Measurements from ENCODE around the gene TLCD3A. TPM values are rescaled to one million over a fixed set of nuclear protein-coding genes. Genes with fewer than 3 reads are reported as not detected.

TLCD3A gene
- total RNA-seq, 4 donors from 2014 or later, result 0.39 to 1.4 (median 0.86) TPM

DNA sequence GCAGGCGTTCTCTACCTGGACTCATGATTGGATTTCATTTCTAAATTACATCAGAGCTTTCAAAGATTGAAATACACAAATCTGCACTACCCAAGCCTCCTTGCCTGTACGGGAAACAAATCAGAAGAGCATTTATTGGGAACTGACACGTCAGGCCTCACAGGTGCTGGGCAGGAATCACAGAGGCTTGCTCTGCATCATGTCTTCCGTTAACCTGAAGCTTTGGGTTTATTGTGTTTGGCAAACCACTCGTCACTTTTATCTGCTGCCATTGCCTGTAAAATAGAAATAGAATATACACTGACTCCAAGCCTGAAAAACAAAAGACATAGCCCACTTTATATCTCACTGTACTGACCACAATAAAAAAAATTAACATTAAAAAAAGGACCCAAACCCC is 27.6 kb downstream of the TLCD3A start:
- Histone ChIP-seq H3K4me1 (no peaks in the 10 kb centered on the region), H3K36me3 (peaks cover 0 to 43% of the 10 kb centered on the region in 2 donors), H3K4me3 (no peak overlapping the region), H3K27ac (no peak overlapping the region), H3K27me3 (no peaks in the 10 kb centered on the region), H3K9me3 (no peaks in the 10 kb centered on the region)
- DNase-seq (no peak), ATAC-seq (no peak)
- TF ChIP-seq, protein P1, sequence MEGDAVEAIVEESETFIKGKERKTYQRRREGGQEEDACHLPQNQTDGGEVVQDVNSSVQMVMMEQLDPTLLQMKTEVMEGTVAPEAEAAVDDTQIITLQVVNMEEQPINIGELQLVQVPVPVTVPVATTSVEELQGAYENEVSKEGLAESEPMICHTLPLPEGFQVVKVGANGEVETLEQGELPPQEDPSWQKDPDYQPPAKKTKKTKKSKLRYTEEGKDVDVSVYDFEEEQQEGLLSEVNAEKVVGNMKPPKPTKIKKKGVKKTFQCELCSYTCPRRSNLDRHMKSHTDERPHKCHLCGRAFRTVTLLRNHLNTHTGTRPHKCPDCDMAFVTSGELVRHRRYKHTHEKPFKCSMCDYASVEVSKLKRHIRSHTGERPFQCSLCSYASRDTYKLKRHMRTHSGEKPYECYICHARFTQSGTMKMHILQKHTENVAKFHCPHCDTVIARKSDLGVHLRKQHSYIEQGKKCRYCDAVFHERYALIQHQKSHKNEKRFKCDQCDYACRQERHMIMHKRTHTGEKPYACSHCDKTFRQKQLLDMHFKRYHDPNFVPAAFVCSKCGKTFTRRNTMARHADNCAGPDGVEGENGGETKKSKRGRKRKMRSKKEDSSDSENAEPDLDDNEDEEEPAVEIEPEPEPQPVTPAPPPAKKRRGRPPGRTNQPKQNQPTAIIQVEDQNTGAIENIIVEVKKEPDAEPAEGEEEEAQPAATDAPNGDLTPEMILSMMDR (IDR thresholded peaks at IDR 0.05 in 4 of 5, conservative IDR thresholded peaks at IDR 0.05 in 1 of 5), result no peak
- TF ChIP-seq POLR2A (IDR thresholded peaks at IDR 0.05), result no peak
- intact Hi-C loops (cut with DNase I; ENCODE audit: low total_unique reads), result no loop called here
- in situ Hi-C loops (cut with MboI; ENCODE audit: low sequenced_read_pairs in 4 of 4), result no loop called here

DNA sequence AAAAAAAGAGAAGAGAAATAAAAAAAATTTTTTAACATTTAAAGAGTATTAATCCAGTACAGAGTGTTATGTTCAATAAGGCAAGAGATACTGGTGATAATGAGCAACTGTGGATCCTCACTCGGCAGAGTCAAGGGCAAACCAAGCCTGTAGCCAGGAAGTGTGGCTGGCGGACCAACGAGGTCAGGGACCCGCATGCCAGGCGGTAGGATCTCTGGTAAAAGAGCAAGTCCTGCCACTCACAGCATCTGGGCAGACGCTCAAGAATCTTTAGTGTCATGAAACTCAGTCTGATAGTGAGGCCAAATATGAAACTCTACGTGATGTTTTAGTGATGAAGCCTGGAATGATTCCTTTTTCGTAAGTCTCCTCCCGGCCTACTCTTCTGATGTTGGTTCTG is 28.0 kb downstream of the TLCD3A start:
- H3K27me3 ChIP-seq, result no peaks in the 10 kb centered on the region
- TF ChIP-seq POLR2A (IDR thresholded peaks at IDR 0.05), result no peak
- TF ChIP-seq, protein P1 (IDR thresholded peaks at IDR 0.05 in 4 of 5, conservative IDR thresholded peaks at IDR 0.05 in 1 of 5), result no peak
- in situ Hi-C loops (cut with MboI; ENCODE audit: low sequenced_read_pairs in 4 of 4), result no loop called here
- peaks cover 0 to 43% of the 10 kb centered on the region in 2 donors for H3K36me3 ChIP-seq
- no peaks in the 10 kb centered on the region for H3K9me3 ChIP-seq
- no peak overlapping the region for H3K4me3 ChIP-seq
- no peak overlapping the region for H3K27ac ChIP-seq
- intact Hi-C loops (cut with DNase I; ENCODE audit: low total_unique reads), result no loop called here
- ATAC-seq (no peak), DNase-seq (no peak)
- H3K4me1 ChIP-seq, result no peaks in the 10 kb centered on the region

DNA sequence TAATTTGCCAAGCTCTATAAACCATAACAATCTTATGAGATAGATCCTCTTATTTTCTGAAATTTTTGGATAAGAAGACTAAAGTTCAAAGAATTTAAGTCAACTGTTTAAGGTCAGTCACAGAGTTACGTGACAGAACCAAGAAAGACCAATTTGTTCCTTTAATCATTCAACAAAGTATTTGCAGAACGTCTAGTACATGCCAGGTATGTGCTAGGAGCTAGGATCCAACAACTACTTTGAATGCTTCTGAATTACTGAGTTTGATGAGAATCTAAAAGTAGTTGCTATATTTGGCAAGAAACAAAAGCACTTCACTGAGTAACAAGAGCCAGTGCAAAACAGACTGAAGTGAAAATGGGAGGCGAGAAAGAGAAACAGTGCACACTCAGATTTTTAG is 34.7 kb downstream of the TLCD3A start:
- Histone ChIP-seq H3K27ac (no peak overlapping the region), H3K4me1 (no peaks in the 10 kb centered on the region), H3K27me3 (no peaks in the 10 kb centered on the region), H3K9me3 (no peaks in the 10 kb centered on the region), H3K4me3 (no peak overlapping the region), H3K36me3 (peaks cover 0 to 68% of the 10 kb centered on the region in 2 donors)
- ATAC-seq (no peak), DNase-seq (no peak)
- in situ Hi-C loops (cut with MboI; ENCODE audit: low sequenced_read_pairs in 4 of 4), result no loop called here
- TF ChIP-seq, protein P1 (IDR thresholded peaks at IDR 0.05 in 4 of 5, conservative IDR thresholded peaks at IDR 0.05 in 1 of 5), result no peak
- TF ChIP-seq POLR2A (IDR thresholded peaks at IDR 0.05), result no peak
- intact Hi-C loops (cut with DNase I; ENCODE audit: low total_unique reads), result no loop called here

DNA sequence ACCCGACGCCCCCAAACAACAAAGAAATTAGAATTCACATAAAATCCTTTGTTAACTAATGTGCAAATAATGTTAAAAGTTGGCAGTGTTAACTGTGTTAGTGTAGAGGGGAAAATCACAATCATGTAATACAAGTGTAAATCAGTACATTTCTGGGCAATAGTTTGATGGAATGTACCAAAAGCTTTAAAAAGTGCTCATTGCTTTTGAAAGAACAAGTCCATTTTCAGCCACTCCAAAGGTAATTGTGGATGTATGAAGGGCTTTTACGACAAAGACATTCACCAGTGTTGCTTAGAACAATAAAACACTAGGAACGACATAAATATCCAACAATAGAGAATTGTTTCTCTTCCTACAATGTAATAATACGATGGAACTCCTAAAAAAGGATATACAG is 40.6 kb downstream of the TLCD3A start:
- Histone ChIP-seq H3K36me3 (peaks cover 0 to 83% of the 10 kb centered on the region in 2 donors), H3K4me1 (no peaks in the 10 kb centered on the region), H3K27me3 (no peaks in the 10 kb centered on the region), H3K9me3 (no peaks in the 10 kb centered on the region), H3K4me3 (no peak overlapping the region), H3K27ac (no peak overlapping the region)
- ATAC-seq (no peak), DNase-seq (no peak)
- in situ Hi-C loops (cut with MboI; ENCODE audit: low sequenced_read_pairs in 4 of 4), result no loop called here
- TF ChIP-seq, protein P1 (IDR thresholded peaks at IDR 0.05 in 4 of 5, conservative IDR thresholded peaks at IDR 0.05 in 1 of 5), result no peak
- TF ChIP-seq POLR2A (IDR thresholded peaks at IDR 0.05), result no peak
- intact Hi-C loops (cut with DNase I; ENCODE audit: low total_unique reads), result no loop called here

All from gastrocnemius medialis (tissue), 4 donors.